Mucosa of stomach (tissue), 1 donor: Measurements from ENCODE around the gene FAM53A.

ENCODE experiments used
- H3K27me3 ChIP-seq: one replicate; pipeline ENCODE4 v1.7.0; 2013; ENCODE audit warnings: mild to moderate bottlenecking, low read length; ENCODE audit not compliant: control insufficient read depth, insufficient read depth
- H3K36me3 ChIP-seq: one replicate; pipeline ENCODE4 v1.7.0; 2013; ENCODE audit warnings: low read length; ENCODE audit not compliant: control insufficient read depth, insufficient read depth
- H3K4me1 ChIP-seq: one replicate; pipeline ENCODE4 v1.7.0; 2013; ENCODE audit warnings: mild to moderate bottlenecking, low read length; ENCODE audit not compliant: control insufficient read depth, insufficient read depth
- H3K4me3 ChIP-seq: one replicate; pipeline ENCODE4 v1.7.0; 2013; ENCODE audit warnings: low read length
- H3K9ac ChIP-seq: one replicate; pipeline ENCODE4 v1.7.0; 2013; ENCODE audit warnings: mild to moderate bottlenecking, low read length, moderate library complexity
- H3K9me3 ChIP-seq: one replicate; pipeline ENCODE4 v1.7.0; 2013; ENCODE audit warnings: mild to moderate bottlenecking, low read length, moderate library complexity; ENCODE audit not compliant: control insufficient read depth
- donor health status: Pancreatic carcinoma.

FAM53A gene

DNA sequence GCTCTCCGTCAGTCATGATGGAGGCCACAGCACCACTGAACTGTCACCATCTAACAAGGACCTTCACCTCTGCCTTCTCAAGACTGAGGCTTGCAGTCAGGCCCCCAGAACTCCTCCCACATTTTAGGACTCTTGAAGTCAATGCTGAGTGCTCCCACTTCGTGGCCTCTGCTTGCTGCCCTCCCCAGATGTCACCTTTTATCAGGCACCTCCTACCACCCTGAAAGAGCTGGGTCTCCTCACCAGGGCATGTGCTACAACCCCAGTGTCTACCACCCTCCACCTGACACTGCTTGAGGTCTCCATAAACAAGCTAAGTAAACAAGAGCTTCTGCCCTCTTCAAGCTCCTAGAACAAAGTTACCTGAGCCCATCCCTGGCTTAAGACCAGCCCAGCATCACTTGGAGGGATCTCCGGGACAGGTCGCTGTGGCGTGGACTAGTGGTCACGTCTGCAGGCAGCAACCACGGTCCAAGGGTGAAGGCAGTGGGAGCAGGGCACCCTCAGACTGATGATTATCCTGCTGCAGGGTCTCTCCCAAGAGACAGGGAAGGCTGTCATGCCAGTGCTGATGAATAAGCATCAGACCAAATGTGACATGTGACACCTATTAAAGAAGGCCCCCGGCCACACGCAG, 7.7 kb upstream of the FAM53A start:
- H3K4me1 ChIP-seq: no peaks in the 10 kb centered on the region
- H3K36me3 ChIP-seq: peaks cover 10% of the 10 kb centered on the region
- no peak overlapping the region for H3K4me3 ChIP-seq
- no peak overlapping the region for H3K9ac ChIP-seq
- H3K27me3 ChIP-seq: no peaks in the 10 kb centered on the region
- H3K9me3 ChIP-seq: no peaks in the 10 kb centered on the region

DNA sequence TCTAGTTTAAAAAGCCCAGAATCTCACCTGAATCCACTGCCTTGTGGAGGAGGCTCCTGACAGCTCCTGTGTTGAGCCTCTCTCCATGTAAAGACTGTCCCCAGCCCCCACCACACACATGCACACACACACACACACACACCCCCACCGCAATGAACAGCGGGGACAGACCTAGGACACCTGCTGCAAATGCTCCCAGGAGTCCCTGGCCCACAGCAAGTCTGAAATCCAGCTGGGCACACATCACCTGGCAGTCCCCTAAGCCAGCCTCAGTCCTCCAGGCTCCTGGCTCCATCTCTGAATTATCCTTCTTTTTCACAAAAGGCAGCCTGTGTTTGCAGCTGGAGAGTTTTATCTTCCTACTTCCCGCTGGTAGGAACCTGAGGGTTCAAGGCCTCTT, 6.6 kb upstream of the FAM53A start:
- Histone ChIP-seq H3K9me3 (no peaks in the 10 kb centered on the region), H3K9ac (no peak overlapping the region), H3K4me3 (no peak overlapping the region), H3K4me1 (no peaks in the 10 kb centered on the region), H3K27me3 (no peaks in the 10 kb centered on the region), H3K36me3 (peaks cover 10% of the 10 kb centered on the region)

DNA sequence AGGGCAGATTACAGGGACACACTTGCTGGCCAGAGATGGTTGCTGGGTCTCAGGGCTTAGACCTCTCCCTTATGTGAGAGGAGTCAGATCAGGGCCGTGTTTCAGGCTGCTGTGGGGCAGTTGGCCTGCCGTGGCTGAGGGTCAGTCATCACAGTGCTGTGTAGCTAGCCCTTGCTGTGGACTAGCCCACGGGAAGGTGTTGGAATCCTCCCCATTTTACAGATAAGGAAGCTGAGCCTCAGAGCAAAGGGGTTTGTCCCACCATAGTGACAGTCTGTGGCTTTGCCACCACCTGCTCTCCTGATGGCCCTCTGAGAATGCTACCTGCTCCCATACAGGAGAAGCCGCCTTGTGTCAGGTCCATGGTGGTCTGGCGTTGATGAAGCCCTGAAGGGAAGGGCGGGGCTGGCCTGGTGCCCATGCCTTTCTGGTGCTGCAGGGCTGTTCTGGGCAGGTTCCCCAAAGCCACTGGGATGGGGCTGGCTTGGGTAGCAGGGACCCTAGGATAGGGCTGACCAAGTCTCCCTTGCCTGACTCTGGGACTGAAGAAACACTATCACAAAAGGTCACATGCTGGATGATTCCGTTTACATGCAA, 2.4 kb upstream of the FAM53A start:
- H3K27me3 ChIP-seq: no peaks in the 10 kb centered on the region
- H3K4me1 ChIP-seq: peaks cover 3% of the 10 kb centered on the region
- no peaks in the 10 kb centered on the region for H3K36me3 ChIP-seq
- H3K9me3 ChIP-seq: no peaks in the 10 kb centered on the region
- H3K4me3 ChIP-seq: no peak overlapping the region
- H3K9ac ChIP-seq: no peak overlapping the region

DNA sequence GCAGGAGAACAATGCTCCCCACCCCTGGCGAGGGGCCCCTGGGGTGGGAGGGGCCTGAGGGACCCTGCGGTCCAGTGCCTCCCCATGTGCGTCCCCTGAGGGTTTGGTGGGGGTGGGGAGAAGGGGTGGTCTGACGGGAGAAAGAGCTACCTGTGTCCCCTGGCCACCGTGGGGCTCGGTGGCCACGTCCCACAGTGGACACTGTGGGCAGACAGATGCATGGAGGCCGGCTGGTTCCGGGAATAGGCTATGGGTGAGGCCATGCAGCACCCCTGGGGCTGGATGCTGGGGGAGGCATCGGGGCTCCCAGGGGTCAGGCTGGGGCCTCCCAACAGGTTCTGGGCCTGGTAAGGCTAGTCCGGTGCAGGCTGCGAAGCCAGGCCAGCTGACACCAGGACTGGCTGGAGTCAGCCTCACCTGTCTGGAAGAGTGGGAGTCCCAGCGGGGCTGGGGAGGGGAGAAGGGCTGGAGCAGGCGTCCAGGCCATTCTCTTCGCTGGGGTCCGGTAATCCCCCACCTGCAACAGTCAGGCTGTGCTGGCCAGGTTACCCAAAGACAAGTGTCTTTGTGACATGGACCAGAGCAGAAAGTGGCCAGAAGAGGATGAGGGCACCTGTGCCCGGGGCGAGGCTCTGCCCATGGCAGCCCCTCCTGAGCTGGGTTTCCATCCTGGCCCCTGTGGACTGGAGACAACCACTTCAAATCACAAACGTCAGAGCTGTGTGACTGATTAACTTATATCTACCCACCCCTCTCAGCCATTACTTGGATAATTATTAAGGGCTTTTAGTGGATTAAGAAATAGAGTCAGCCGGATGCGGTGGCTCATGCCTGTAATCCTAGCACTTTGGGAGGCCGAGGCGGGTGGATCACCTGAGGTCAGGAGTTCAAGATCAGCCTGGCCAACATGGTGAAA, 1.4 kb upstream of the FAM53A start:
- H3K9me3 ChIP-seq: no peaks in the 10 kb centered on the region
- H3K36me3 ChIP-seq: no peaks in the 10 kb centered on the region
- no peak overlapping the region for H3K4me3 ChIP-seq
- no peaks in the 10 kb centered on the region for H3K27me3 ChIP-seq
- H3K4me1 ChIP-seq: peaks cover 3% of the 10 kb centered on the region
- H3K9ac ChIP-seq: no peak overlapping the region

DNA sequence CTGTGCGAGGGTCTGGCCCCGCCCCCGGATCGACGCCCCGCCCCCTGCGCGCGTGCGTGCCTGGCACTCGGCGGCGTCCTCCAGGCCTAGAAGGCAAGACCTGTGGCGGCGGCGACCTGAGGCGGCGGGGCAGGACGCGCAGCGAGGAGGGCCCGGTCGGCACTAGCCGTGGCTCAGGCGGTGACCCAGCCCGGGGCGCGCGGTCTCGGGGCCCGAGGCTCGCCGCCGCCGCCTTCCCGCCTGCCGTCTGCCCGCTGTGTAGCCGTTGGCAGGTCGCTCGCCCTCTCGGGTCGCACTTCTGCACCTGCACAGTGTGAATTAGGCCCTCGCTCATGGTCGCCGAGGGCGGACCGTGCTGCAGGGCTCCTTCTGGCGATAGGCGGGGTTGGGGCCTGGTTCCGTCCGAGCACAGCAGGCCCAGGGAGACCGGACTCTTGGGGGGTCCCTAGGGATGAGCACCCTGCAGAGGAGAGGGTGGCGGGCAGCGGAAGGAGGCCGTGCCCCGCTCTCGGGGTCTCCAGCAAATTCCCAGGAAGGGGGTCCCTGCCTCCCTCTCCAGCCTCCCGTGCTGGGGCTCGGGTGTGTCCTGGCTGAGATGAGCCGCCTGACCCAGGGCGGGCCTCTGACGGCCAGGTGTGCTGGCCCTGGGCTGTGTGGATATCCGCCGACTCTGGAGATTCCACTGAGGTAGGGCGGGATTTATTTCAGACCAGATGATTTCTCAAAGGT, 557 bp upstream of the FAM53A start:
- no peak overlapping the region for H3K4me3 ChIP-seq
- H3K9me3 ChIP-seq: no peaks in the 10 kb centered on the region
- no peaks in the 10 kb centered on the region for H3K27me3 ChIP-seq
- H3K4me1 ChIP-seq: peaks cover 3% of the 10 kb centered on the region
- no peaks in the 10 kb centered on the region for H3K36me3 ChIP-seq
- H3K9ac ChIP-seq: no peak overlapping the region

DNA sequence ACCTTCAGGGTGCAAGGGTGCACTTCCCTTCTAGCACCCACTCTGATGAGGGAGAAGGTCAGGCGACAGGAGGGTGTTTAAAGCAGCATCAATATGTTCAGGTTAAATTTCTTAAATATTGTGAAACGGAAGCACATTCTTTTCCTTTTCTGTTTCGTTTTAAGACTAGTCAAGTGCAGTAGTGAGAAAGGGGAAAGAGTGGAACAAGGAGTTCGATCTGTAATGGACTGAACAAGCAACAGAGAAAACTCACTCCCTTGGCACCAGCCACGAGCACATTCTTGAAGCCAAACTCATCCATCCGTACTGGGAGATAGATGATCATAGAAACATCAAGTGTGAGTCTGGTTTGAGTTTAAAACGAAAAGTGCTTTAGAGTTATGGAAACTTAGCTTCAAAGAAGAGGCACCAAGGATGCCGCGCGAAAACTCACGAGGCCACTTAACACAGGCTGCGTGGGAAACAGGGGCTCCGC, 815 bp downstream of the FAM53A start:
- H3K27me3 ChIP-seq: no peaks in the 10 kb centered on the region
- H3K4me3 ChIP-seq: no peak overlapping the region
- no peaks in the 10 kb centered on the region for H3K9me3 ChIP-seq
- H3K4me1 ChIP-seq: peaks cover 3% of the 10 kb centered on the region
- peak overlapping the region; percentile 1 for H3K9ac ChIP-seq
- H3K36me3 ChIP-seq: no peaks in the 10 kb centered on the region

DNA sequence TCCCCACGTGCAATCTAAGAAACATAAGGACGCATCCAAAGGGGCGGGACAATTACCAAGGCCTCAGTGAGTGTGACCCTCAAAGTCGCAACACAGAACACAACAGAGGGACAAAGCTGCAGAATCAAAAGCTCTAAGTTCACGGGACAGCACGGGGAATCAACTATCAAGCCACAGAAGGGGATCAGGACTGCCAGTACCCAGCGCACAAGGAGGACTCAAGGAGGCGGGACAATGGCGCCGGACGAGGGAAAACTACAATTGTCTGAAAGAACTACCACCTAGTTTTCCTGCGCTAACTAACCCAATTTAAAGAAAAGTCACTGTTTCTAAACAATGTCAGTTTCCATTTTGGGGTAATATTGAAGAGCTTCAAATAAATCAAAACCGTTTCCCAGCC, 1.3 kb downstream of the FAM53A start:
- H3K4me3 ChIP-seq: no peak overlapping the region
- no peaks in the 10 kb centered on the region for H3K27me3 ChIP-seq
- H3K4me1 ChIP-seq: peaks cover 3% of the 10 kb centered on the region
- no peaks in the 10 kb centered on the region for H3K36me3 ChIP-seq
- no peaks in the 10 kb centered on the region for H3K9me3 ChIP-seq
- no peak overlapping the region for H3K9ac ChIP-seq

DNA sequence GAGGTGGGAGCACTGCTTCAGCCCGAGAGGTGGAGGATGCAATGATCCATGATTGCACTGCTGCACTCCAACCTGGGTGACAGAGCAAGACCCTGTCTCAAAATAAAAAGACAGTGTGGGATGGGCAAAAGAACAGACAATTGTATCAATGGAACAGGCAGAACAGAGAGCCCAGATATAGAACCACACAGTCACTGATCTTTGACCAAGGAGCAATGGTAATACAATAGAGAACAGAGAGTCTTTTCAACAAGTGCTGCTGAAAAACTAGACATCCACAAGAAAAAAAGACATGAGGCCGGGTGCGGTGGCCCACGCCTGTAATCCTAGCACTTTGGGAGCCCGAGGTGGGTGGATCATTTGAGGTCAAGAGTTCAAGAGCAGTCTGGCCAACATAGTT, 5.9 kb downstream of the FAM53A start:
- Histone ChIP-seq H3K36me3 (no peaks in the 10 kb centered on the region), H3K4me3 (no peak overlapping the region), H3K9ac (no peak overlapping the region), H3K9me3 (no peaks in the 10 kb centered on the region), H3K4me1 (no peaks in the 10 kb centered on the region), H3K27me3 (peaks cover 3% of the 10 kb centered on the region)

DNA sequence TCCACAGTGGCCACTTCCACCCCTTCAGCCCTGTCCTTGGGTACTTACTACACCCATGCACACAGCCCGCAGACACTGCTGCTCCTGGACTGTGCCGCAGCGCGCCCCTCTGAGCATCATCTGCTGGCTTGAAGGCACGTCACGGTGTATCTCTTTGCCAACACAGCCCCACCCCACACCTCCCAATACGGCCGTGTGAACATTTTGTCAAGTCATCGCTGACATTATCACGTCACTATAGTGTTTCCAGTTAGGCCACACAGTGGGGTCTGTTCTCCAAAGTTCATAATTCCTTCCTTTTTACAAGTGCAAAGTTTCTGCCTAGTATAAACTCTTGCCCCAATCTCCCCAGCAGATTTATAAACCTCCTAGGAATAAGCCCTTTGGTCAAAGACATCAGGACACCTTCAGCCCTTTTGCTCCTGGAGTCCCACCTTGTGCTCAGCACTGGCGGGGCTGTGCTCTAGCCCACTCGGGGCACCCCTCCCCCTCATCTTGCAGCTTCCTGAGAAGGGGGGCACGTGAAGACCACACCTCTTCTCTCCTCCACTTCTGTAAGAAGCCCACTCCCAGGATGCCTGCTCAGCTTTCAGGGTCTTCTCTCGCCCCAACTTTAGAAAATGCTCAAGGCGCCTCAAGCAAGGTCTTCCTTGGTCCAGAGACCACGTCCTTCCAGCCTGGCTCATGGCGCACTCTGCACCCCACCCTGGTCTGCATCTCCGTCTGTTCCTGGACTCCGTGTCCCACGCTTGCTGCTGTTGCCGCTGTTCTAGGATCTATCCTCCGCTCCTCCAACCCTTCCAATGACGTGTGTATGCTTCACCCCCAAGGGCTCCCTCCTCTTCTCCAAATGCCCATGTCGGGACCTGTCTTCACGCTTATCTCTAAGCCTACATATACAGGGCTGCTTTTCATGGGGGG, 7.2 kb downstream of the FAM53A start:
- H3K4me3 ChIP-seq: no peak overlapping the region

DNA sequence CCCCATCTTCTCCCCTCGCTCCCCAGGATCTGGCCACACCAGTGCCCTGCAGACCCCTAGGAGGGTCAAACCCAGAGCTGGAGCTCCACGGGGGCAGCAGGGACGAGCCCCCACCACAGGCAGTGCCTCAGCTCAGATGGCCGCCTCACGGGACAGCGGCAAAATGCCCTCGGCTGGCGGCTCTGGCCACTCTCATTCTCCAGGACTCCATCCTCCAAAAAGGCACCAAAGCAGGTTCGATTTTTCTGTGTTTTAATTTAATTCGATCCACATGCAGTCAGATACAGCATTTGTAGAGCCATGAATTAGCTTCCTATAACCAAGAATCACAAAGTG, 8.3 kb downstream of the FAM53A start:
- H3K4me3 ChIP-seq: no peak overlapping the region
- H3K4me1 ChIP-seq: no peaks in the 10 kb centered on the region
- no peaks in the 10 kb centered on the region for H3K9me3 ChIP-seq
- no peak overlapping the region for H3K9ac ChIP-seq
- no peaks in the 10 kb centered on the region for H3K36me3 ChIP-seq
- peaks cover 3% of the 10 kb centered on the region for H3K27me3 ChIP-seq

More for the DNA sequence above, 7.2 kb downstream of the FAM53A start:
- H3K9ac ChIP-seq: no peak overlapping the region
- no peaks in the 10 kb centered on the region for H3K9me3 ChIP-seq
- no peaks in the 10 kb centered on the region for H3K36me3 ChIP-seq
- H3K4me1 ChIP-seq: no peaks in the 10 kb centered on the region
- peaks cover 3% of the 10 kb centered on the region for H3K27me3 ChIP-seq

DNA sequence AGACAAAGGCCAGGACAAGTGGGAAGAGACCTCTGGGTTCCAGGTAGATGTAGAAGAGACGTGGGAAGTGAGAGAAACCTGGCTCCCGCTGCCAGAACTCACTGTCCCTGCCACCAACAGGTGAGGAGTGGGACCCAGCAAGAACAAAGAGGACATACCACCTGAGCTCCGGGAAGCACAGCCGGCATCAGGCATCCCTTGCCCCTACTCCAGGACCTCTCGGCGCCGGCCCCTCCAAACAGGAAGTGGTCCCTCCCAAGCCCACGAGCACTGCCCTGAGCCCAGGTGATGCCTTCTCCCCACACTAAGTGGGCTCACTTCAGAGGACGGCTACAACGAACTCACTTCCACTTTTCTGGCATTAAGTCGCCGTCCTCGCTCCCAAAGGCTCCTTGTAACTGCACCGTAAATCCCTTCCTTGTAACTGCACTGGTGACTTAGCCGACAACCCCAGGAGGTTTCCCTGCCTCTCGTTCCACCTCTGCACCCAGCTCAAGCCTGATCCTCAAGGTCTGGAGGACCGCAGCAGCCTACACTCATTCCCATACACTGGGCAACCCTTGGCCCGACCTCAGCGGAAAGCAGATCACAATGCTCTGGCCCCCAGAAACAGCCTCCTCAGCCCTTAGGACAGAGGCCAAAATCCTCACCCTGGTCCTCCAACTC, 8.8 kb downstream of the FAM53A start:
- no peaks in the 10 kb centered on the region for H3K9me3 ChIP-seq
- H3K9ac ChIP-seq: no peak overlapping the region

More for the DNA sequence above, 8.8 kb downstream of the FAM53A start:
- Histone ChIP-seq H3K27me3 (peaks cover 3% of the 10 kb centered on the region), H3K4me3 (no peak overlapping the region), H3K4me1 (no peaks in the 10 kb centered on the region), H3K36me3 (no peaks in the 10 kb centered on the region)
